ENCODE results near the gene PRC1.
"Not testable (repeated sequence)": the region's sequence is repeated elsewhere in the genome, so short reads cannot be mapped to it uniquely, and the experiment has no call there.

PRC1 gene

GRCh38 chr15:90930861-90931574 is 63.3 kb downstream of the PRC1 start:
- no peak for DNase-seq

DNA sequence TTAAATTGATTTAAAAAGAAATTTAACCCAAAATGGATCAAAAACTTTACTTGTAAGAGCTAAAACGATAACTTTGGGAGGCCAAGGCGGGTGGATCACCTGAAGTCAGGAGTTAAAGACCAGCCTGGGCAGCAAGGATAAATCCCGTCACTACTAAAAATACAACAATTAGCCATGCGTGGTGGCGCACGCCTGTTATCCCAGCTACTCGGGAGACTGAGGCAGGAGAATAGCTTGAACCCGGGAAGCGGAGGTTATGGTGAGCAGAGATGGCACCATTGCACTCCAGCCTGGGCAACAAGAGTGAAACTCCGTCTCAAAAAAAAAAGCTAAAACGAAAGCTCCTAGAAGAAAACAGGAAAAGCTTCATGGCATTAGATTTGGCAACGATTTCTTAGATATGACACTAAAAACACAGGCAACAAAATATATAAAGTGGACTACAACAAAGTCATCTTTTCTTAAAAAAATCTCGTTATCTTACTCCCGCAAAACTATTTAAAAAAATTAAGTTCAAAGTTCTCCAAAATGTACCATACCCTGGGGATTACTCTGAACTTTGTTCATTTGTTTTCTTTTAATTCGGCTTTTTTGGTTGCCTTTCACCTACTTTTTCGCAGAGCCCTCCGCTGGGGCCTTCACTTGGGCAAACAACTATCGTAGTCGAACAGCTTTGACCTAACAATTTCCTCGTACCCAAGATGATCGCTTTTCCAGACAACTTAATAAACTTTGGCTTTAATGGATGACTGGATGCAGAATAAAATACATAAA is 64.9 kb downstream of the PRC1 start:
- no peak for DNase-seq

DNA sequence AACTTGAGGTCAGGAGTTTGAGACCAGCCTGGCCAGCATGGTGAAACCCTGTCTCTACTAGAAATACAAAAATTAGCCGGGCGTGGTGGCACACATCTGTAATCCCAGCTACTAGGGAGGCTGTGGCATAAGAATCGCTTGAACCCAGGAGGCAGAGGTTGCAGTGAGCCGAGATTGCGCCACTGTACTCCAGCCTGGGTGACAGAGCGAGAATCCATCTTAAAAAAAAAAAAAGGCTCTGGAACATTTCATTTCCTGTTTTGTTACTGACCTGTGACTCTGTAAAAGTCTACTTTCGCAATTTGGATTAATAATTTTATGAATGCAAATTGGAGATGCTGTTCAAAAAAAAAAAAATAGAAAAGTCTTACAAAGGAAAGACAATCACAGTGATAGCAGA is 66.2 kb downstream of the PRC1 start:
- not testable (repeated sequence) for DNase-seq

DNA sequence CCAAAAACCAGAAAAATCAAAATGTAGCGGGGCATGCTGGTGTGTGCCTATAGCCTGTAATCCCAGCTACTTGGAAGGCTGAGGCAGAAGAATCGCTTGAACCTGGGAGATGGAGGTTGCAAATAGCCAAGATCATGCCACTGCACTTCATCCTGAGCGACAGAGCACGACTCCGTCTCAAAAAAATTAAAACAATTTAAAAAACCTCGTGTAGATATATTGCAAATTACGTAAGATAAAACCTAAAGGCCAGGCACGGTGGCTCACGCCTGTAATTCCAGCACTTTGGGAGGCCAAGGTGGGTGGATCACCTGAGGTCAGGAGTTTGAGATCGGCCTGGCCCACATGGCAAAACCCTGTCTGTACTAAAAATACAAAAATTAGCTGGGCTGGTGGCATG is 67.6 kb downstream of the PRC1 start:
- not testable (repeated sequence) for DNase-seq

- no peak for DNase-seq
These were observed 70.0 kb downstream of the PRC1 start for GRCh38 chr15:90924375-90924774.

DNA sequence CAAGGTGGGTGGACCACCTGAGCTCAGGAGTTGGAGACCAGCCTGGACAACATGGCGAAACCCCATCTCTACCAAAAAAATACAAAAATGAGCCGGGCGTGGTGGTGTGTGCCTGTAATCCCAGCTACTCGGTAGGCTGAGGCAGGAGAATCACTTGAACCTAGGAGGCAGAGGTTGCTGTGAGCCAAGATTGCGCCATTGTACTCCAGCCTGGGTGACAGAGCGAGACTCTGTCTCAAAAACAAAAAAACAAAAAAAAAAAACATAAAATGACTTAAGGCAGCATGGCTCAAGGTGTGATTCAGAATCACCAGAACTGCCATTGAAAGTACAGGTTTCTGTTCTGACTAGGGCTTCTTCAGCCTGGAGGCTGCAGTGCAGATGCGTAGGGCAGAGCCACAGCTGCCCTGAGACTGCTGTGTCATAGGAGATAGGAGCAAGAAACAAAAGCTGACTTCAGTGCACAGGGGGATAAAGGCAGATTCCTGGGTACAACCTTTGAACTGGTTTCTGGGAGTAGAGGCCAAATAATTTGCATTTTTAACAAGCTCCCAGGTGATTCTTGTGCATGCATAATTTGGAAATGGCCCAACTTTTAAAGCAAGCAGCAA is 71.5 kb downstream of the PRC1 start:
- not testable (repeated sequence) for DNase-seq

GRCh38 chr15:90921887-90922286 is 72.4 kb downstream of the PRC1 start:
- no peak for DNase-seq

DNA sequence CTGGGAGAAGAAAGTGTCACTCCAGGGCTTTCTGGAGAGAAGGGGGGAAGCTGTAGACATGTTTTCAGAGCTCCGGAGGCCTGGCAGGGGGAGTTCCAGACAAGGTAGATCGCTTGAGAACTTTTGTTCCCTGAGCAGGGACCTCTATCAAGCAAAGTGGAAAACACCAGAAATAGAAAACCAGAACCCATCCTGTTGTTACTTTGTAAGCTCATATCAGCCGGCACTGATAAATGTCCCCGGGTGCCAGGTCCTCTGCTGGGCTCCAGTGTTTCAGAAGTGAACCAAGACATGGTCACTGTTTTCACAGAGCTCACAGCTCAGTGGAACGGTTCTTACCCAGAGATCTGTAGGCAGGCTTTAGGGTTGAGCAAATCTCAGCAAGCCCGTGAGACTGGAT is 75.5 kb downstream of the PRC1 start:
- DNase-seq: no peak

DNA sequence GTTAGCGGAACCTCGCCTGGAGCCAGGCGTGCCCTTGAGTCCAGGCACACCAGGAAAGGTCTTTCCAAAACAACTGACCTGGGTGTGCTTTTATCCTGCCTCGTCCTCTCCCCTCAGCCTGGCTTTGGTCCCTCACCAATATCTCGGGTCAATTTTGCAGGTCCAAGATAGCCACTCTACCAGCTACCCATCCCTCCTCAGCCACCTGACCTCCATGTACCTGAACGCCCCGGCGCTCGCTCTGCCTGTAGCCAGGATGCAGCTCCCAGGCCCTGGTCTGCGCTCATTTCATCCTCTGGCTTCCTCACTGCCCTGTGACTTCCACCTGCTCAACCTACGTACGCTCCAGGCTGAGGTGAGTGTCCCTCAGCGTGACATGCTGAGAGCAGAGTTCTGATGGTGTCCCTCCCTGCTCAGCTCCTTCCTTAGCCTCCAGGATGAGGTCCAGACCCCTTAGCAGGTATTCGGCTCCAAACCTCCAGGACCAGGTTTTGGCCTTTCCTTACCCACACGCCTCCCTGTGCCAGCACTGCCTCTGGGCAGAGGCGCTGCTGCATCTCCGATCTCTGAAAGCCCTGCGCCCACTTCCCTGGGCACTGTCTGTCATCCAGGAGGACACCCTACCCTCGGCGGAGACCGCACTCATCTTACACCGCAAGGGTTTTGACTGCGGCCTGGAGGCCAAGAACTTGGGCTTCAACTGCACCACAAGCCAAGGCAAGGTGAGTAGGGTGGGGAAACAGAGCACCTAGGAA is 76.1 kb downstream of the PRC1 start:
- DNase-seq: no peak

- no peak for DNase-seq
These were observed 76.8 kb downstream of the PRC1 start for GRCh38 chr15:90917569-90917968.

DNA sequence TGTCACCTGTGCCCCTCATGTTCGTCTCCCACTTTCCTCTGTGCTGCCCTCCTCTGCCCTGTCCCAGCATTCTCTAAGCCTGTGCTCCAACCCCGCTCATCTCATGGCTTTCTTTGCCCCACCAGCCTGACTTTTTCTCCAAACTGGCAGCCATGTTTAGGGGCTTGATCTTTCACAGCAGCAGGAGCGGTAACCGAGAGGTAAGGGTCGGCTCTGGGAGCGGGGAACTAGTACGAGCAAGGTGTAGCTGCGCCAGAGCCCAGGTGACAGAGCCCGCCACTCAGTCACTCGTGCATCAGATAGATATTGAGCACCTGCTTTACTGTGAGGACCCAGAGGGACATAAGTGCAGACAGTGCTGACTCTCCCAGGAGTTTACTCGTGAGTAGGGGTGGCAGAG is 77.9 kb downstream of the PRC1 start:
- DNase-seq: no peak
